Activated CD8-positive, alpha-beta memory T cell treated with anti-CD3 and anti-CD28 coated beads for 1 hour (primary cell): ENCODE measurements around the gene JAGN1.
"Not testable (repeated sequence)": the region's sequence is repeated elsewhere in the genome, so short reads cannot be mapped to it uniquely, and the experiment has no call there.

Experiments used
- DNase-seq, 2 donors: peaks; one replicate each; pipeline ENCODE4 v3.0.0-alpha.2; 2020; ENCODE audit warnings: low read depth in 1 of 2; ENCODE audit errors: extremely low read depth in 1 of 2

The JAGN1 gene

GRCh38 chr3:9897408-9898372 is 7.3 kb downstream of the JAGN1 start:
- DNase-seq: no peak

- no peak for DNase-seq
These were observed 8.2 kb downstream of the JAGN1 start for GRCh38 chr3:9898467-9899241.

- DNase-seq: no peak
These were observed 8.9 kb downstream of the JAGN1 start for GRCh38 chr3:9899289-9899791.

- DNase-seq: not testable (repeated sequence)
These were observed 10.6 kb downstream of the JAGN1 start for GRCh38 chr3:9900965-9901415.

- DNase-seq: no peak
These were observed 11.6 kb downstream of the JAGN1 start for GRCh38 chr3:9901967-9902366.

GRCh38 chr3:9902372-9903237 is 12.2 kb downstream of the JAGN1 start, which contains the start of gene IL17RE:
IL17RE (plus strand) TSS chr3:9902848; CDS start chr3:9902933, 85 bp downstream.
- DNase-seq: no peak

GRCh38 chr3:9903238-9903624 is 12.8 kb downstream of the JAGN1 start:
- no peak for DNase-seq

- DNase-seq: no peak
These were observed 13.5 kb downstream of the JAGN1 start for GRCh38 chr3:9903904-9904303.

- no peak for DNase-seq
These were observed 16.1 kb downstream of the JAGN1 start for GRCh38 chr3:9906480-9906879.

- no peak for DNase-seq
These were observed 17.9 kb downstream of the JAGN1 start for GRCh38 chr3:9908286-9908685.

- DNase-seq: no peak
These were observed 19.0 kb downstream of the JAGN1 start for GRCh38 chr3:9909221-9910013.

- no peak for DNase-seq
These were observed 21.5 kb downstream of the JAGN1 start for GRCh38 chr3:9911863-9912262.

GRCh38 chr3:9912294-9912935 is 22.0 kb downstream of the JAGN1 start:
- no peak for DNase-seq

GRCh38 chr3:9913601-9914000 is 23.2 kb downstream of the JAGN1 start:
- DNase-seq: no peak

- no peak for DNase-seq
These were observed 23.6 kb downstream of the JAGN1 start for GRCh38 chr3:9914011-9914410.

- no peak for DNase-seq
These were observed 24.3 kb downstream of the JAGN1 start for GRCh38 chr3:9914559-9915253.

- DNase-seq: no peak
These were observed 25.1 kb downstream of the JAGN1 start for GRCh38 chr3:9915254-9916141.

GRCh38 chr3:9916346-9916733 is 25.9 kb downstream of the JAGN1 start:
- no peak for DNase-seq
